HCEC 1CT (cell line): ENCODE data around the gene TNFAIP8.

Experiments used
- DNase-seq: peaks from one replicate; pipeline ENCODE4 v3.0.0-alpha.2; 2017

Gene TNFAIP8

DNA sequence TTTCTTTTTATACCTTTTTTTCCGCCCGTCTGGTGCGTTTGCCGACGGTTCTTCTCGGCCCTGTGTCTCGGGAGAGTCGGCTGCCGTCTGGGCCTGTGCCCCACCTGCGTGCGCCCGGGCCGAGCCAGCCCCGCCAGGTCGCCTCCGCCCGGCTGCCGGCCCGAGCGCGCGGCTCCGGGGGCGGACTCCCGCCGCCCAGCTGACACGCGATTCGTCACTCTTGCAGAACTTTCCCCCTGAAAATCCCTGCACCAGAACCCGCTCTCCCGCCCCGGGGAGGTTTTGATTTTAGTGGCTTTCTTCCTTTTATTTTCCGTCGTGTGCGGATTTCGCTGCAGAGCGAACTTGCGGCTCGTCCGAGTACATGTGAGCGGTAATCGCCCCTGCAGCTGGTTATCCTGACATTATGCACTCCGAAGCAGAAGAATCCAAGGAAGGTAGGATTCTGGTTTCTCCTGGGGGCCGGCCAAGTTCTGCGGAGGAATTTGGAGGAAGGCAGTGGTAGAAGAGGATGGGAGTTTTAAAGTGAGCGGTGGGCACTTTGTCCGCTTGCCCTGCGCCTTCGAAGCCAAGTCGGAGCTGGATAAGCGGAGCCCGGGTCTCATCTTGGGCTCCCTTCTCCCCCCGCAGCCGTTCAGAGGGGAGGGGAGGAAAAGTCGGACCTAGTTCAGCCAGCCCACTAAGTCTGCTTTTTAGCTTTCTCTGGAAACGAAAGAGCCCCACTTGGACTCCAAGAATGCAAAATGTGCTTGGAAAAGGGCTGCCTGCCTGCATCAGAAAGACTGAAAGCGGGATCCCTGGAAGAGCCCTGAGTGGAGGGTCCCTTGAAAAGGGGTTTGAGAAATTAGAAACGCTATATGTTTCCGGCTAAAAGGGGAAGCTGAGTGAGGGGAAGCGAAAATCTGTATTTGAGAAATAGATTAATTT lies at the start of gene TNFAIP8:
TSS of gene TNFAIP8 (plus strand) at position 335 of the 927 bp plus-strand sequence. CDS start at position 407, 72 bp downstream.
- DNase-seq, result peak; percentile 55

- no peak for DNase-seq
Measured at GRCh38 chr5:119307170-119307569, 48.6 kb upstream of the TNFAIP8 start.

GRCh38 chr5:119309326-119309725 lies 46.5 kb upstream of the TNFAIP8 start:
- no peak for DNase-seq

GRCh38 chr5:119311688-119312087 lies 44.1 kb upstream of the TNFAIP8 start:
- no peak for DNase-seq

GRCh38 chr5:119312403-119312802 lies 43.4 kb upstream of the TNFAIP8 start:
- DNase-seq, result no peak

- DNase-seq, result no peak
Measured at GRCh38 chr5:119313197-119313596, 42.6 kb upstream of the TNFAIP8 start.

DNA sequence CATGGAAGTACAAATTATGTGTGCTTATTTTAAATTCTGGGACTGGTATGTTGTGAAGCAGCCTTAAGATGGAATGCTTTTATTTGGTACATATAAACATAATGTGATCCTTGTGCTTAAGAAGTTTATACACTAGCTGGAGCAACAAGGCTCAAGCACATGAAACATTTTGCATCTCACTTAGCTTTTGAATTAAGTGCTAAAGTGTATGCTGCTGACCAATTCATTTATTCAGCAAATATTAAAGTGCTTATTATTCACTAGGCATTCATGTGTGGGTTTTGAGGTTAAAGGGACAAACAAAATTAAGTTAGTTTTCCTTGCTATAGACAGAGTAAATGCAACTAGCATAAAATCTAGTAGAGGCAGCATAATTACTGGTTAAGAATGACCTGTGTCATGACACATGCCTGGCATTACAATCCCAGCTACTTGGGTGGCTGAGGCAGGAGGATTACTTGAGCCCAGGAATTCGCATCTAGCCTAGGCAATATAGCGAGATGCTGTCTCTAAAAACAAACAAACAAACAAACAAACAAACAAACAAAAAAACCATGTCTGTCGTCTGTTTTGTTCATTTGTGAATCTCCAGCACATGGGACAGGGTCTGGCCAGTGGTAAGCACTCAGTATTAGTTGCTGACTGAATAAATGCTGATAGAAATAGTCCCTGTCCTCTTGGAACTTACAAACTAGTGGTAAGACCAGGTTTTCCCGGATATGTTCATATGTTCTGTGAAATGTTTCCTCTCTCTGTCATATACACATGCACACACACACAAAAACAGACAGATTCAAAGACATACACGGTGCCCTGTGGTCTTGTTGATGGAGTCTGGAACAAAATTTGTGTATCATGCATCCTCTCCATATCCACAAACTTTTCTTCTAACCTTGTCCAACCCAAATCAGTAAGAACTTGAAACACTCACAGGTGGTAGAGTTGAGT lies 41.9 kb upstream of the TNFAIP8 start:
- no peak for DNase-seq

- peak; percentile 58 for DNase-seq
Measured at GRCh38 chr5:119315516-119315949, 40.3 kb upstream of the TNFAIP8 start.

DNA sequence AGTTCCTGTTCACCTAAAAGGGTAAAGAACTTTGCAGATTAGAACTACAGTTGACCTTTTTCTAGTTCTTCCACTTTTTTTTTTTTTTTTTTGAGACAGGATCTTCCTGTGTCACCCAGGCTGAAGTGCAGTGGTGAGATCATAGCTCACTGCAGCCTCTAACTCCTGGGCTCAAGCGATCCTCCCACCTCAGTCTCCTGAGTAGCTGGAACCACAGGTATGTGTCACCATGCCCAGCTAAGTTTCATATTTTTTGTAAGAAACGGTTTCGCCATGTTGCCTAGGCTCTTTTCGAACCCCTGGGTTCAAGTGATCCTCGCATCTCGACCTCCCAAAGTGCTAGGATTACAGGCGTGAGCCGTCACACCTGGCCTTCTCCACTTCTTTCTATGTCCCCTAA lies 39.7 kb upstream of the TNFAIP8 start:
- DNase-seq, result no peak

DNA sequence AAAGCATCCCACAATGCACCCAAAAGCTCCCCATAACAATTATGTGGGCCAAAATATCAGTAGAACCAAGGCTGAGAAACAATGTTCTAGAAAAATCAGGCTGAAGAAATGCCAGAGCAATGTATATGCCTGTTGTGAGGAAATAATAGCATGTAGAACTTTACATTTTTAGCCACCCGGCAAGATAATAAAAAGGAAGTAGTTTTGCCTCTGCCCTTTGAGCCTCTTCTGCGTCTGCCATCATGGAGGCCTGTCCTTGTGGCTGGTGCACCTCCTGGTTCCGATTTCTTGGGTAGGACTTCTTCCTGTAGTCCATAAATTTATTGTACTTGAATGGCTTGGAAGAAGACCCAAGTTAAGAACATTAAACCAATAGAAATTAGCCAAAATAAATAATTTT lies 38.9 kb upstream of the TNFAIP8 start:
- DNase-seq, result no peak

DNA sequence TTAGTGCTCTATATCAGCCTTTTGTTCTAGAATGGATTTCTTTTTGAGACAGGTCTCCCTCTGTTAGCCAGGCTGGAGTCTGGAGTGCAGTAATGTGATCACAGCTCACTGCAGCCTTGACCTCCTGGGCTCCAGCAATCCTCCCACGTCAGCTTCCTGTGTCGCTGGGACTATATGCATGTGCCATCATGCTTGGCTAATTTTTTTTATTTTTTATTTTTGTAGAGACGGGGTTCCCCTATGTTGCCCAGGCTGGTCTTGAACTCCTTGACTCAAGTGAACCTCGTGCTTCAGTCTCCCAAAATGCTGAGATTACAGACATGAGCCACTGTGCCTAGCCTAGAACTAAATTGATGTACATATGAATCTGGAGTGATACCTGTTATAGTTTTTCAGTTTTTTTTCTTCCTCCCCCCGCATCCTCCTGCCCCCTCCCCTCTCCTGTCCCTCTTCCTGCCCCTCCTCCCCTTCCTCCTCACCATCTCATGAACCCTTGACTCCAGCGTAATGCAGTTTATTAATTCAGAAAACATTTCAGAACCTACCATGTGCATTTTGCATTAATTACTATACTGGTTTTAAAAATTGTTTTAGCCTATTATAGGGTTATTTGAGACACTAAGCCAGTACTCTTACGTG lies 37.4 kb upstream of the TNFAIP8 start:
- no peak for DNase-seq

- DNase-seq, result no peak
Measured at GRCh38 chr5:119319401-119319800, 36.4 kb upstream of the TNFAIP8 start.

- DNase-seq, result no peak
Measured at GRCh38 chr5:119319890-119320289, 35.9 kb upstream of the TNFAIP8 start.

DNA sequence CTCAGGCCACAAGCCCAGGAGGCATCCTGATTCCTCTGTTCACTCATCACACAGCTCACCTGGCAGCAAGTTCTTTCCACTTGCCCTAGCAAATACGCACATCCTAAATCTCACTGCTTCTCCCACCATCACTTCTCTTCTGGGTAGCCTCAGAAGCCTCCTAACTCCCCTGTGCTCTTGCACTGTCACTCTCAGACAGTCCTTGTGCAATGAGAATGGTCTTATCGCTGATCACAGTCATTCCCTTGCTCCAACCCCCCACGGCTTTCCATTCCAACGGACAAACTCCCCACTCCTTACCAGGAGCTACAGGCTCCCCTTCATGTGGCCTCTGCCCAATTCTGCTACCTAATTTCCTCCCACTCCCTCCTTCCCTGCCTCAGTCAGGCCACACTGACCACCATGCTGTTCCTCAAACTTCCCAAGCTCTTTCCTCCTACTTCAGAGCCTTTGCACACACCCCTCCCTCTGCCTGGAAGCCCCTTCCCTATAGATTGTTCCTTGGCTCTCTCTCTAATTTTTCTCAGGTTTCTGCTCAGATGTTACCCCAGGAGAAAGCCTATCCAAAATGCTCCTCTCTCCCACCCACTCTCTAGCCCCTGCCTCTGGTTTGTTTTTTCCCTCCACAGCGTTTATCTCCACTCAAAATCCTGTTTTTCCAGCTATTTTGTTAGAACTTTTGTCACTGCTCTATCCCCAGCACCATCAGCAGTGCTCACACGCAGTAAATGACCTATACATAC lies 34.1 kb upstream of the TNFAIP8 start:
- no peak for DNase-seq

GRCh38 chr5:119322312-119322947 lies 33.4 kb upstream of the TNFAIP8 start:
- DNase-seq, result no peak

GRCh38 chr5:119322948-119323537 lies 32.8 kb upstream of the TNFAIP8 start:
- DNase-seq, result no peak

GRCh38 chr5:119323601-119324000 lies 32.2 kb upstream of the TNFAIP8 start:
- peak; percentile 34 for DNase-seq

GRCh38 chr5:119324842-119325241 lies 31.0 kb upstream of the TNFAIP8 start:
- DNase-seq, result no peak

DNA sequence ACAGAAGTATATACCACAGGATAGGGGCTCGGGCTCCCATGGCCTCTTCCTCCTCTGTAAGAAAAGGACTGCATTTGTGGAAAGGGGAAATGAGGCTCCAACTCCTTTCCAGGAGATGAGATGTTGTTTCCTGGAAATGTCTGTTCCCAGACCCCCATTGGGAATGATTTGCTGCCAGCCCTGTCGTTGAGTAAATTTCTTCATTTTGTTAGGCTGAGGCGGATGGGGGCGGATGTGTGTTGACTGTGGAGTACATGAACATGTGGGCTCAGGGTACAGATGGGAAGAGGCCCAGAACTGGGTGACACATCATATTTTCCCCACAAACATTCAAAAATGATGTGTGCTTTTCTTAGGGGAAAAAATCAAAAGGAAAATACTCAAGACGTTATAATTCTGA lies 28.8 kb upstream of the TNFAIP8 start:
- no peak for DNase-seq

GRCh38 chr5:119328753-119329602 lies 26.8 kb upstream of the TNFAIP8 start:
- peak; percentile 77 for DNase-seq
